Left renal cortex interstitium (tissue), 4 donors: ENCODE results near the gene COL1A1. TPM values are rescaled to one million over a fixed set of nuclear protein-coding genes. Genes with fewer than 3 reads are reported as not detected.
A peak's percentile ranks its signal among the peaks of the same experiment; 100 is the strongest.

Source experiments
- DNase-seq, 4 donors: peaks; one replicate each; pipeline ENCODE4 v3.0.0-alpha.2; 2013; ENCODE audit warnings: low read depth in 4 of 4, low spot score in 2 of 4, missing footprints in 1 of 4
- polyA plus RNA-seq, 4 donors: library from polyadenylated mRNA; unstranded; fragments of 120-200 nt; gene quantifications; one replicate each; pipeline ENCODE4 v1.2.1, GENCODE V29; 2013; ENCODE audit not compliant: insufficient read length in 4 of 4

COL1A1 gene
- polyA plus RNA-seq, 4 donors: 447 to 744 (median 516) TPM

DNA sequence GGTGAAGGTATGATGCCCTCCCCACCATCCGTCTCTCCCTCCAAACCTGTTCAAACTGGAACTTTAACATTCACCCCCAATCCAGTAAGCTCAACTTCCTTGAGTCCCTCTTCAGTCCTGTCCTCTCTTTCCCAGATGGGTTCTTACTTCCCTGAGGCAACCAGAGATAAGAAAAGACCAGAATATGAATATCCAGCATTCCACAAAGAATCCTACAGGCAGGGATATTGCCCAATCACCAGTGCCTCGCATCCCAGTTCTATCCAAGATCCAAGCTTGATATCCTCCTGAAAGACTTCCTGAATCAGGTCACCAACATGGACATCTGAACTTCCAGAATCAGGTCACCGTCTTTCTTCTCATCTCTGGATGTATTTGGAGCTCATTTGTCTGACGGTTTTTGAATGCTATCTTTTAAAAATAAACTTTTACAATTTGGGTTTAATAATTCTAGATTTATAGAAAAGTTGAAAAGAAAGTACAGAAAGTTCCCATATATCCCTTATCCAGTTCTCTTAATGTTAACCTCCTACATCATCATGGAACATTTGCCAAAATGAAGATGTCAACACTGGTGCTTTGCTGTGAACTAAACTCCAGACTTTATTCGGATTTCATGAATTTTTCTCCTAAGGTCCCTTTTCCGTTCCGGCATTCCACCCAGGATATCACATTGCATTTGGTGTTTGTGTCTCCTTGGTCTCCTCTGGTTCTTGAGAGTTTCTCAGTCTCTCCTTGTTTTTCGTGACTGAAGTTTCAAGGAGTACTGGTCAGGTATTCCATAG lies 13.7 kb upstream of the COL1A1 start:
- DNase-seq: no peak

DNA sequence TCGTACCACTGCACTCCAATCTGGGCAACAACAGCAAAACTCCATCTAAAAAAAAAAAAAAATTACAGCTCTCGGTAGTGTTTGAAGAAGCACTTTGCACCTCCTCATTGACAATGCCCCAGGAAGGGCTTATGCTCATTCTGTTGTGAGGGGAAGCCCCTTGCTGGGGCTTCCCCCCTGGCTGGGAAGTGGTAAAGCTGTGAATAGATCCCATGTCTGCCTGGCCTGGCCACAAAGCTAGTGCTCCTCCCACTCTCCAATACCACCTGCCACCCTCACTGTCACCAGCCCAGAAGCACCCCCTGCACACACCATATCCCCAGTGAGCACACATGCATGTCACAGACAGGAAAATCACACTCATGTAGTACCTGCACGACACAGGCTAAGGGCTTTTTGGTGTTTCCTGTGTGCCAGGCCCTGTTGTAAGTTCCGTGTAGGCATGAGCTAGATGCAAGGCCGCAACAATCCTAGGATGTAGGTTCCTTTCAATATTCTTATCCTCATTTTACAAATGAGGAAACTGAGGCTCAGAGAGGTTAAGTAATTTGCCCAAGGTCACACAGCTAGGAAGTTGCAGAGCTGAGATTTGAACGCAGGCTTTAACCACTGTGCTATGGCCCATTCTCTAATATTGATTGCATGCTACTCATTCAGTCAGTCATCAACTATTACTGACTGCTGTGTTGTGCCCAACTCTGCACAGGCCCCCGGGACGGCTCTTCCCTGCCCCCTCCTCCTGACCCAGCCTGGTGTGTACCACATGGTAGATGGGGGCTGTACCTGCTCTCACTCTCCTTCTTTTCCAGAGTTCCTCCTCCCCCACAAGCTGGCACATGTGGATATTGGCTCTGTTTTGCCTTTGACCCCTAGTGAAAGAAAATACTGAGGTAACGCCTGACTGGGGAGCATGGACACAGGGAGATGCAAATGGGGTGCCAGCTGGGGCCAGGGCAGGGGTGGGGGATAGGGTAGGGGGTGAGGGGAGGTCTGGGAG lies 11.9 kb upstream of the COL1A1 start:
- DNase-seq: no peak

DNA sequence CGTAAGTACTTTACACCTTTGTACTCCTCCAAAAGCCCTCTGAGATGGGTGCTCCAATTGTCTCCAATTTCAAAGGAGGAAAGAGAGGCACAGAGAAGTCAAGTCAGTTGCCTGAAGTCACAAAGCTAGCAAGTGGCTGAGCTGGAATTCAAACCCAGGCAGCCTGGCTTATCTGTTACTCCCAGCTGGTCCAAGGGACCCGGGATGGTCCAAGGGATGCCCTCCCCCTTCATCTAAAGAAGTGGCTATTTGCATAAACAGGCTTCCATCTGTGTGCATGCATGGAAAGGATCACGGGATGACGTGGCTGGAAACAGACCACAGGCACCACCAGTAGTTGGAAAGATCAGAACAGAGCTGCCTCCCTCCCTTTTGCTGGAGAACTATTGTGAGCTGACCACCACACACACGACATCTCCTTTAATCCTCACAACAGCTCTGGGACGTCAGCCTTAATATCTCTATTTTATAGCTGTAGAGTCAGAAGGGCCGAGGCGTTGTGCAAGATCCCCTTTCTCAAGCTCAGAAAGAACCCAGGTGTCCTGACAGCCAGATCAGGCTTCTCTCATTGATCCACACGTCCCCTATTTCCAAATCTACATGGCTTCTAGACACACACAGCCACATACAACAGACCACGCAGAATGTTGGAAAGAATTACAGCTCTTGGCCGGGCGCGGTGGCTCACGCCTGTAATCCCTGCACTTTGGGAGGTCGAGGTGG lies 10.9 kb upstream of the COL1A1 start:
- no peak for DNase-seq

- no peak for DNase-seq
Observed at GRCh38 chr17:50211249-50212120, 10.1 kb upstream of the COL1A1 start.

DNA sequence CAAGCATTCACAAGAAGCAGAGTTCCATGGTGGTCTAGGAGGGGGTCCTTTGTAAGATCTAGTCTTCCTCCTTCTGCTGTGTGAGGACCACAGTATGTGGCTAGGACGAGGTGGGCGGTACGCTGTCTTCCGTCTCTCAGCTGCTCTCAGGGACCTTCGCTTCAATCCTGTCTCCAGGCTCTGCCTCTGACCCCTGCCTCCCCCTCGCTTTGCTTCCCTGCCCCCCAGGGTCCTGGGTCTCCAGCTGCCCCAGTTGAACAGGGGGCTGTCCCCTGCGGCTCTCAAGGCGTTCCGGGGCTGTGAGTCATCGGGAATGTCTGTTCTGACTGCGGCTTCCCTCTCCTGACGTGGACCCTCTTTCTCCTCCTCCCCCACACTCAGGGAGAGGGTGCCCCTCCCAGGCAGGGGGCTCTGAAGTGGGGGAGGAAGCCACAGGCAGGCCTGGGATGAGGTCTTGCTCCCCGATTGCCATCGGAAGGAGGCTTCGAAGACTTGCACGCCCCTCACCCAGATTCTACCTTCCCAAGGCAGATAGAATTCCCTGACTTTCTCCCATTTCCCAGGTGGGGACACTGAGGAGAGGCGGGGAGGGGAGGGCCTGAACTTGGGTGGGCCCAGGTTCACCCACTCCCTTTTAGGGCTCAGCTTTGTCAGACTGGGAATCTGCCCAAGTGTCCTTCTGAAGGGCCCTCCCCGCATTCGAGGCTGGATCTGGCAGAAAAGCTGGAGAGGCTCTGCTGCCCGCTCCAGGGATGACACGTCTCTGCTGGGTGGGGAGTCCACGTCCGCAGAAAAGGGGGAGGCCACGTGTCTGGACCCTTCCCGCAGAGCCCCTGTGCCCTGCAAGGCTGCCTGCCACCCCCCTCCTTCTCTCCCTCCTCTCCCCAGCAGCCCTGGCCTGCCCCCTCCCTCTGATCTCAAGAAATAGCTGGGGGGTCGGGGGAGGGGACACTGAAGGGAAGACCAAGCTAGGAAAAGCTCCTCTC lies 9.1 kb upstream of the COL1A1 start:
- no peak for DNase-seq

DNA sequence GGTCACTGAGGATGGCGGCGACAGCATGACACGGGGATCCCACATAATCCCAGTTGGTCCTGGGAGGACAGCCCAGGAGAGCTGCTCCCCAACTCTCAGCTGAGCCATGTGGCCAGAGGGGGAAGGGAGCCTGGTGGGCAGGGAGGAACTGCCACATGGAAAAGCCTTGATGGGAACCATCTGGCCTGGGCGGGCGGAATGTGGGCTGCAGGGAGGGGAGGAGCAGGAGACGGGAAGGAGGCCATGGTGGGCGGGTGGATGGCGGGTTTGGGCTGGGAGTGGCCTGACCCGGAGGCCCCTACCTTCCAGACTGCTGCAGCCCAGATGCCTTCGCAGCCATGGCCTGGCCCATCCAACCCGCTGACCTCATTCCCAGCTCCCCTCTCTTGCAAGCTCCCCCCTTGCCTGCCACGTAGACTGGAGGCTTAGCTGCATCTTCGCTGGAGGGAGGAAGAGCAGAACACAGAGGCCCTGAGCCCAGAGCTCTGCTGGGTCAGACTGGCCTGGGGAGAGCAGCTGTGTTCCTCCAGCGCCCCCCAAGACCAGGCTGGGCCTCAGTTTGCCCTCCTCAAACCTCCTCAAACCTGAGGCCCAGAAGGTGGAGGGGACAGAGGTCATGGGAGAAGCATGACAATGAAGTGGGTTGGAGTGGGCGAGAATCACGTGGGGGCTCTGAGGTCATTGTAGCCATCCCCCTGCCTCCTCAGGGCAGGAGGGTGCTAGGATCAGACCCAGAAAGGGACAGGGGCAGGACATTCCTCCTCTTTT lies 8.2 kb upstream of the COL1A1 start:
- peak in 3 of 4 donors; percentile 72 to 89 (median 88) for DNase-seq

GRCh38 chr17:50209133-50209471 lies 7.7 kb upstream of the COL1A1 start:
- DNase-seq: no peak

- no peak for DNase-seq
Observed at GRCh38 chr17:50208611-50209061, 7.2 kb upstream of the COL1A1 start.

- DNase-seq: no peak
Observed at GRCh38 chr17:50207792-50208567, 6.5 kb upstream of the COL1A1 start.

GRCh38 chr17:50207315-50207714 lies 5.9 kb upstream of the COL1A1 start:
- no peak for DNase-seq

DNA sequence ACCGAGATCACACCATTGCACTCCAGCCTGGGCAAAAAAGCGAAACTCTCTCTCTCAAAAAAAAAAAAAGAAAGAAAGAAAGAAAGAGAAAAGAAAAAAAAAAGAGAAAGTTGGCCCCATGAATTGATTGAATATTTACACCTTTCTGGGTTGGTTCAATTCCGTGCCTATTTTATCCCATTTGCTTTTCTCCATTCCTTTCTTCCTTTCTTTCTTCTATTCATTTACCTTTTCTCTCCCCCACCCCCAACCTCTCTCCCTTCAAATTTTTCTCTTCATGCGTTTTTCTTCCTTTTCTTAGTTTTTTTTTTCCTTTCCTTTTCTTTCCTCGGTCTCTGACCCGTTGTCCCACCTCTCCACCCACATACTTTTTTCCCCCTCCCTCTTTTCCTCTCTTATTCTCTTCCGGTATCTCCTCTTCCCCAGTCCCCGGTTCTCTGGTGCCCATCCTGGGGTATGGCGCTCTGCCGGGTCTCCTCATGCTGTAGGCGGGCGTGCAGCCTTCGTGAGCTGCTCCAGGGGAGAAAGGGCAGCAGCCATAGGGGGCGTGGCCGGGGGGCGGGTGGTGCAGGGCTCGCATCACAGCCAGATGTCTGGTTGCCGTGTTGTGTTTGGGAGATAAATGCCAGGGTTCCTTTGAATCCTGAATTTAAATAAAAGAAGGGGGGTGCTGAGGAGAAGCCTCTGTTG lies 5.3 kb upstream of the COL1A1 start:
- no peak for DNase-seq

GRCh38 chr17:50205963-50206505 lies 4.6 kb upstream of the COL1A1 start:
- DNase-seq: no peak

DNA sequence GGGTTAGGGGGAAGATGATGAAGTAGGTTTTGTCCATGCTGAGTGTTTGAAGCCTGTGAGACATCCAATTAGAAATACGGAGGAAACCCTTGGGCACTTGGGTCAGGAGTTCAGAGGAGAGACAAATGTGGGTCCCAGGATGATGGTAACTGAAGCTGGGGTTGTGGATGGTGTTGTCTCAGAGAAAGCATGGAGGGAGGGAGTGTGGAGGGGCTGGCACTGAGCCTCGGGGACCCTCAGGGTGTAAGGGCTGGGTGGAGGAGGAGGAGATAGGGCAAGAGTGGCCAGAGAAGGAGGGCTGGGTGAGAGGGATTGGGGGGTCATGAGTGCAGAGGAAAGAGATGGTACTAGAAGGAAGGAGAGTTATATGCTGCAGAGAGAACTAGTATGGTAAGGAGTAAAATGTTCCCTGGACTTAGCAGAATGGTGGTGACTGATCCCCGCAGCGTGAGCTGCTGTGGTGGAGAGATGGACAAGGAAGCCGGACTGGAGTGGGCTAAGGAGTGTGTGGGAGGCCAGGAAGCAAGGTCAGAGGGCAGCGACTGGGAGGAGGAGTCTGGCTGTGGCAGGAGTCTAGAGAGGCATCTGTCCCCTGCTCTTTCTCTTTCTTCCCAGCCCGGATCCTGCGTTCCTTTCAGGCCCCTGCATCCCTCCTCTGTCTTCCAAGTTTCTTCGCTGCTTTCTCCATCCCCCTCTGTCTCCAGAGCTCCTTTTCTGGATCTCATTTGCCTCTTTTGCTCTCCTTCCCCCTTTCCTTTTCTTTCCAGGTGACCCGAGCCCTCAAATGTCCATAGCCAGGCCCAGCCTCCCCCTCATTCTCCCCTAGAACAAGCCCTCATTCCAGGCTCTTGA lies 3.9 kb upstream of the COL1A1 start:
- DNase-seq: no peak

- no peak for DNase-seq
Observed at GRCh38 chr17:50204431-50204830, 3.0 kb upstream of the COL1A1 start.

DNA sequence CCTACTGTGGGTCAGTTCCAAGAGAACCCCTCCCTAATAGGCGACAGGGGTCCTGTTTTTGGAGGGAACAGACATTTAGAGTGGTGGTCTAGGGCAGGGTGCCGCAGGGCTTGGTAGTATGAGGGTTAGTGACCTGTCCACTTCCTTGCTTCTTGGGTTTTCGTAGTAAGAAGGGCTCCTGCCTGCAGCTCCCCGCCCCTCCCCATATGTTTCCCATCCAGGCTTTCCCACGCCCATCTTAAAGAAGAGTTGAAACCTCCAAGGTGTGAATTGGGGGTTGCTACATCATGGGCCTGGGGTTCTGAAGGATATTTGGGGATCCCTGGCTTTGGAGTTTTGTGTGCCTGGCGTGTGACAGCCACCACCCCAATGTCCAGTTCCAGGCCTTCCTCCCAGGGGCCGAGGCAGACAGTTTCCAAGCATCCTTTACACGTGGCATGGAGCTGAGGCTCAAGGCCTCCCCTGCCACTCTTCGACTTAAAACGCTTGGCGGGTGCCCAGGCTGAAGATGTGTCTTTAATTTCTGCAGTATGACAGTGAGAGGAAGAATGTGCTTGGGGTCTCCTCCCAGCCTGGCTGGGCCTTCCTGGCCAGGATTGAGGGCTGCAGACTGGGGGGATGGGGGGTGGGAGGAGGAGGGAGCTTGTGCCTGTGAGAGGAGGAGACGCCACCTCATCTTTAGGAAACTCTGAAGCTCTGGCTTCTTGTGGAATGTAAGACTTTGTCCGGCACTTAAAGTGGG lies 2.3 kb upstream of the COL1A1 start:
- no peak for DNase-seq
